GM12878 (cell line): ENCODE measurements around the gene HLA-DQB1. TPM values are rescaled to one million over a fixed set of nuclear protein-coding genes. Genes with fewer than 3 reads are reported as not detected.

Experiments
- ATAC-seq: fragments of 200-7000 bp; cut with Tn5 transposase; 3 replicates; pipeline ENCODE4 v1.9.1; 2020; ENCODE audit warnings: mild to moderate bottlenecking, moderate library complexity
- BruUV-seq: library from RNA; stranded (reverse); fragments of 400-500 nt; replicated peaks from 2 replicates; lab custom pipeline; 2021; lab: Mats Ljungman, UMichigan
- CTCF ChIA-PET: fragments of 300-600 bp; sonication (Branson Sonifier 250); formaldehyde crosslinking; extraction: SDS; loops from one replicate; lab custom pipeline; 2021; ENCODE audit warnings: inconsistent platforms; lab: Yijun Ruan, JAX
- POLR2A ChIA-PET: fragments of 350-600 bp; formaldehyde crosslinking; extraction: SDS; loops from one replicate; lab custom pipeline; 2021; ENCODE audit warnings: inconsistent platforms; lab: Charles Lee
- RAD21 ChIA-PET: fragments of 300-600 bp; sonication (Branson Sonifier 250); formaldehyde crosslinking; loops from one replicate; lab custom pipeline; 2023; ENCODE audit warnings: antibody characterized with exemption; ENCODE audit not compliant: unreplicated experiment; lab: Charles Lee
- SMC1A ChIA-PET: fragments of 300-600 bp; sonication (Branson Sonifier 250); formaldehyde crosslinking; loops from one replicate; lab custom pipeline; 2023; ENCODE audit not compliant: unreplicated experiment, uncharacterized antibody; lab: Charles Lee
- DNase-seq: peaks from one replicate; pipeline ENCODE4 v3.0.0-alpha.2; 2011; ENCODE audit warnings: low read depth, low spot score
- FAIRE-seq: peaks from 3 replicates; lab custom pipeline; 2011; peaks lifted over from hg19 to GRCh38; lab: Jason Lieb, UNC
- H2AFZ ChIP-seq: 2 replicates; pipeline ENCODE4 v1.6.0; 2011; ENCODE audit warnings: low read depth, low read length, control low read depth; ENCODE audit not compliant: control insufficient read depth
- H3K27ac ChIP-seq: 2 replicates; pipeline ENCODE4 v1.5.1; 2011; ENCODE audit warnings: control low read depth; ENCODE audit not compliant: control insufficient read depth, insufficient read depth
- H3K27me3 ChIP-seq, 2 experiments: replicated peaks in 1 of 2; 2 replicates each; pipeline versions ENCODE4 v1.6.0 to v1.6.1; 2011; ENCODE audit warnings: low read length in 1 of 2; ENCODE audit not compliant: control insufficient read depth in 2 of 2, insufficient read depth in 2 of 2
- H3K36me3 ChIP-seq, 2 experiments: 2 replicates each; pipeline ENCODE4 v1.5.1; 2011; ENCODE audit warnings: low read length in 1 of 2; ENCODE audit not compliant: control insufficient read depth in 2 of 2, insufficient read depth in 2 of 2
- H3K4me1 ChIP-seq: 2 replicates; pipeline ENCODE4 v1.6.1; 2011; ENCODE audit warnings: mild to moderate bottlenecking, low read length, moderate library complexity, mixed read lengths; ENCODE audit not compliant: control insufficient read depth, insufficient read depth
- H3K4me2 ChIP-seq: 2 replicates; pipeline ENCODE4 v1.6.0; 2011; ENCODE audit warnings: control low read depth; ENCODE audit not compliant: control insufficient read depth, insufficient read depth
- H3K4me3 ChIP-seq: fragments of 200-600 bp; sonication (generic); 2 replicates; pipeline ENCODE4 v1.5.1; 2016
- H3K79me2 ChIP-seq: 2 replicates; pipeline ENCODE4 v1.6.0; 2011; ENCODE audit warnings: low read length; ENCODE audit not compliant: control insufficient read depth, insufficient read depth
- H3K9ac ChIP-seq: 2 replicates; pipeline ENCODE4 v1.8.0; 2011; ENCODE audit warnings: low read length, control low read depth, mixed read lengths; ENCODE audit not compliant: control insufficient read depth, insufficient read depth
- H3K9me3 ChIP-seq: replicated peaks from 3 replicates; pipeline ENCODE4 v1.5.1; 2011; ENCODE audit warnings: mild to moderate bottlenecking, low read length; ENCODE audit not compliant: control insufficient read depth, insufficient read depth
- H4K20me1 ChIP-seq: 2 replicates; pipeline ENCODE4 v1.6.0; 2011; ENCODE audit not compliant: control insufficient read depth, insufficient read depth
- BACH1 ChIP-seq: fragments of 450-650 bp; IDR thresholded peaks from 2 replicates; pipeline ENCODE4 v1.6.1; 2017; ENCODE audit warnings: mild to moderate bottlenecking, borderline replicate concordance
- CEBPZ ChIP-seq: fragments of 150-350 bp; IDR thresholded peaks from 2 replicates; pipeline ENCODE4 v1.6.1; 2016; ENCODE audit warnings: low read depth, low read length
- CREB1 ChIP-seq: IDR thresholded peaks from 2 replicates; pipeline ENCODE4 v1.6.1; 2012; ENCODE audit warnings: low read depth, mild to moderate bottlenecking, inconsistent platforms
- EGR1 ChIP-seq, 2 experiments: IDR thresholded peaks; 1 replicate in 1 of 2; 2 replicates in 1 of 2; pipeline ENCODE4 v1.6.1; 2011 to 2012; ENCODE audit warnings: low read depth in 2 of 2, low read length in 2 of 2, borderline replicate concordance in 1 of 2, mild to moderate bottlenecking in 1 of 2, moderate library complexity in 1 of 2
- EP300 ChIP-seq, 2 experiments: fragments of 150-350 bp in 1 of 2; IDR thresholded peaks; 2 replicates each; pipeline ENCODE4 v1.6.1; 2011 to 2012; ENCODE audit warnings: low read depth in 2 of 2, low read length in 2 of 2, borderline replicate concordance in 1 of 2, improper control_type of control experiment in 1 of 2, inconsistent platforms in 1 of 2; ENCODE audit not compliant: control insufficient read depth in 1 of 2
- IRF5 ChIP-seq: fragments of 450-650 bp; IDR thresholded peaks from 2 replicates; pipeline ENCODE4 v1.6.1; 2017; ENCODE audit warnings: borderline replicate concordance
- KDM1A ChIP-seq: fragments of 200-600 bp; sonication (generic); IDR thresholded peaks from 2 replicates; pipeline ENCODE4 v1.6.1; 2016; ENCODE audit warnings: borderline replicate concordance
- RFX5 ChIP-seq: IDR thresholded peaks from 2 replicates; pipeline ENCODE4 v1.6.1; 2011; ENCODE audit warnings: low read depth, low read length, improper control_type of control experiment
- SMAD1 ChIP-seq: fragments of 450-650 bp; IDR thresholded peaks from 2 replicates; pipeline ENCODE4 v1.6.1; 2018; ENCODE audit warnings: mild to moderate bottlenecking, low read depth; ENCODE audit not compliant: partially characterized antibody
- SP1 ChIP-seq: IDR thresholded peaks from one replicate; pipeline ENCODE4 v1.6.1; 2011; ENCODE audit warnings: low read depth, low read length
- SRF ChIP-seq, 2 experiments: IDR thresholded peaks; 2 replicates each; pipeline ENCODE4 v1.6.1; 2011; ENCODE audit warnings: low read depth in 2 of 2, low read length in 2 of 2, mild to moderate bottlenecking in 1 of 2, moderate library complexity in 1 of 2
- STAT3 ChIP-seq: IDR thresholded peaks from 2 replicates; pipeline ENCODE4 v1.6.1; 2011; ENCODE audit warnings: low read depth, low read length, improper control_type of control experiment
- WGBS: methylation state at CpG from one replicate; pipeline ENCODE4 v1.1.6; 2016; ENCODE audit warnings: low lambda C conversion rate; ENCODE audit not compliant: insufficient replicate concordance, insufficient coverage; ENCODE audit errors: missing lambda C conversion rate; 5-methylcytosine and 5-hydroxymethylcytosine counted together
- in situ Hi-C: fragments of 300-500 bp; cut with MboI; formaldehyde crosslinking; loops from 9 replicates; pipeline ENCODE4 v1.14.3; 2018; ENCODE audit warnings: mixed read lengths
- intact Hi-C: fragments of 100-400 bp; cut with micrococcal nuclease; formaldehyde crosslinking; loops from one replicate; pipeline ENCODE4 v1.14.2; 2022; ENCODE audit not compliant: unreplicated experiment
- polyA plus RNA-seq, 11 experiments: library from polyadenylated mRNA; depleted of rRNA in 4 of 11; unstranded in 6 of 11; stranded (reverse) in 5 of 11; fragments of >200 nt; fragmentation: Nextera tagmentation in 4 of 11; fragmentation: Illumina TruSeq in 1 of 11; extraction: Ambion mirVana in 4 of 11; extraction: Trizol in 1 of 11; gene quantifications; 1 replicate in 1 of 11; 2 replicates in 10 of 11; pipeline versions ENCODE4 v1.2.1 to v1.2.3, GENCODE V29; 2011 to 2016; ENCODE audit warnings: inconsistent platforms in 2 of 11, missing spikeins in 2 of 11, low read depth in 1 of 11
- total RNA-seq, 4 experiments: library from RNA; depleted of rRNA in 3 of 4; stranded (reverse); fragments of >200 nt in 3 of 4; fragmentation: Illumina TruSeq in 1 of 4; extraction: Trizol in 1 of 4; gene quantifications; 2 replicates each; pipeline versions ENCODE4 v1.2.1 to v1.2.3, GENCODE V29; 2013 to 2021
- TF ChIP-seq, protein P1 (sequence below): fragments of 150-350 bp; IDR thresholded peaks from 2 replicates; pipeline ENCODE4 v1.6.1; 2014; ENCODE audit warnings: mild to moderate bottlenecking, low read depth, low read length
- TF ChIP-seq, protein P2 (sequence below): IDR thresholded peaks from 2 replicates; pipeline ENCODE4 v1.6.1; 2011; ENCODE audit warnings: low read depth, low read length, improper control_type of control experiment, borderline replicate concordance

HLA-DQB1 gene
- total and polyA plus RNA-seq, 10 of the 15 experiments (the other 5 are each of a cell fraction or from before 2014, with no cell fraction given) = 38.1 to 403 (median 91.4) TPM

DNA sequence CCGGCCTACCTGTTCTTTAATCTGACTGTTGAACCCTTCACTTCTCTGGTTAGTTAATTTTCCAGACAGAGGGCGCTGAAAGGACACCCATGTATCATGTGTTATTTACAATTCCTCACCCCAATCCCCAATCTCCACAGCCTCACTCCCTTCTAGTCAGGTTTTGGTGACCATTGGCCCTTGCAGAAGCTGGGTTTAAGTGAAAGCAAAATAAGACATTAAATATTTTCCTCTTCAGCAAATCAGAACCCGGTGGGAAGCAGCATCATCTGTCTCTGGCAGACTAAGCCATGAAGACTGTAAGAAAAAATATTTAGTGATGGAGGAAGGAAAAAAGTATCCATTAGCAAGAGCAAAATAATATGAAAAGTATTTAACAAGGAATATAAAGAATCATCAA is 38.6 kb downstream of the HLA-DQB1 start (continued):
- TF ChIP-seq CREB1 (peak; percentile 89), RFX5 (peak; percentile 93)

- Histone ChIP-seq H3K4me2 (no peak overlapping the region), H3K79me2 (no peaks in the 10 kb centered on the region; the same call in 1 of the 2 replicates), H3K27ac (no peak overlapping the region), H3K36me3 (no peaks in the 10 kb centered on the region), H4K20me1 (no peaks in the 10 kb centered on the region), H3K4me3 (no peak overlapping the region), H3K9ac (no peak overlapping the region), H3K27me3 (no peaks in the 10 kb centered on the region), H2AFZ (no peak overlapping the region), H3K4me1 (peaks cover 11% of the 10 kb centered on the region), H3K9me3 (no peaks in the 10 kb centered on the region)
- RAD21 ChIA-PET = interaction anchor here (1.0 to 1.8 kb wide), 2 partner anchors 50 to 65 kb away, joined by 3 to 5 read pairs; no protein-coding TSS in a partner anchor
- intact Hi-C loops (no loop called here), in situ Hi-C loops (no loop called here)
- DNase-seq (no peak), FAIRE-seq (no peak), ATAC-seq (0 out of 3 replicates have a peak, but pooled peaks have one; percentile 2)
- POLR2A ChIA-PET = interaction anchor here (1.0 to 2.0 kb wide), 4 partner anchors 10 to 154 kb away, joined by 3 to 16 read pairs (median 5); partner anchors contain the start of genes HLA-DQA1 and HLA-DQB1
- SMC1A ChIA-PET = no interaction called here
- no TSS peak for BruUV-seq
- TF ChIP-seq IRF5 = no peak
- TF ChIP-seq SP1 = no peak
- TF ChIP-seq, protein P1, sequence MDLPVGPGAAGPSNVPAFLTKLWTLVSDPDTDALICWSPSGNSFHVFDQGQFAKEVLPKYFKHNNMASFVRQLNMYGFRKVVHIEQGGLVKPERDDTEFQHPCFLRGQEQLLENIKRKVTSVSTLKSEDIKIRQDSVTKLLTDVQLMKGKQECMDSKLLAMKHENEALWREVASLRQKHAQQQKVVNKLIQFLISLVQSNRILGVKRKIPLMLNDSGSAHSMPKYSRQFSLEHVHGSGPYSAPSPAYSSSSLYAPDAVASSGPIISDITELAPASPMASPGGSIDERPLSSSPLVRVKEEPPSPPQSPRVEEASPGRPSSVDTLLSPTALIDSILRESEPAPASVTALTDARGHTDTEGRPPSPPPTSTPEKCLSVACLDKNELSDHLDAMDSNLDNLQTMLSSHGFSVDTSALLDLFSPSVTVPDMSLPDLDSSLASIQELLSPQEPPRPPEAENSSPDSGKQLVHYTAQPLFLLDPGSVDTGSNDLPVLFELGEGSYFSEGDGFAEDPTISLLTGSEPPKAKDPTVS = no peak
- no peak for TF ChIP-seq SRF (IDR thresholded peaks at IDR 0.05; ENCODE audit: low read depth in 2 of 2, low read length in 2 of 2)
- no peak for TF ChIP-seq EP300 (IDR thresholded peaks at IDR 0.05; ENCODE audit: borderline replicate concordance in 1 of 2, control insufficient read depth in 1 of 2, low read depth in 2 of 2, low read length in 2 of 2)
- TF ChIP-seq STAT3 = no peak
- no peak for TF ChIP-seq SMAD1
- TF ChIP-seq KDM1A = no peak
- no peak for TF ChIP-seq CEBPZ
- TF ChIP-seq BACH1 = no peak
- TF ChIP-seq, protein P2, sequence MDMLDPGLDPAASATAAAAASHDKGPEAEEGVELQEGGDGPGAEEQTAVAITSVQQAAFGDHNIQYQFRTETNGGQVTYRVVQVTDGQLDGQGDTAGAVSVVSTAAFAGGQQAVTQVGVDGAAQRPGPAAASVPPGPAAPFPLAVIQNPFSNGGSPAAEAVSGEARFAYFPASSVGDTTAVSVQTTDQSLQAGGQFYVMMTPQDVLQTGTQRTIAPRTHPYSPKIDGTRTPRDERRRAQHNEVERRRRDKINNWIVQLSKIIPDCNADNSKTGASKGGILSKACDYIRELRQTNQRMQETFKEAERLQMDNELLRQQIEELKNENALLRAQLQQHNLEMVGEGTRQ = no peak
- no peak for TF ChIP-seq EGR1 (IDR thresholded peaks at IDR 0.05; ENCODE audit: borderline replicate concordance in 1 of 2, low read depth in 2 of 2, low read length in 2 of 2)
- CTCF ChIA-PET = no interaction called here
- WGBS = 0% methylated on average over 1 of the region's 3 CpGs
Measured at GRCh38 chr6:32627249-32627648, 39.2 kb downstream of the HLA-DQB1 start.
